H1 (cell line): ENCODE measurements around the gene RNF26. TPM values are rescaled to one million over a fixed set of nuclear protein-coding genes. Genes with fewer than 3 reads are reported as not detected.
A peak's percentile ranks its signal among the peaks of the same experiment; 100 is the strongest.

Experiments
- CTCF ChIA-PET: fragments of 300-600 bp; sonication (Branson Sonifier 250); formaldehyde crosslinking; loops from one replicate; lab custom pipeline; 2021; ENCODE audit not compliant: partially characterized antibody; lab: Charles Lee
- POLR2A ChIA-PET: fragments of 300-600 bp; sonication (Branson Sonifier 250); formaldehyde crosslinking; loops from one replicate; lab custom pipeline; 2021; ENCODE audit warnings: inconsistent platforms; ENCODE audit not compliant: partially characterized antibody; lab: Charles Lee
- DNase-seq, 2 experiments: peaks; one replicate each; pipeline versions ENCODE4 v3.0.0 to v3.0.0-alpha.2; 2010 to 2022; ENCODE audit warnings: low spot score in 2 of 2, low read depth in 1 of 2, mixed read lengths in 1 of 2
- FAIRE-seq: peaks from 2 replicates; lab custom pipeline; 2011; peaks lifted over from hg19 to GRCh38; lab: Jason Lieb, UNC
- H2AFZ ChIP-seq: 2 replicates; pipeline ENCODE4 v1.8.1; 2012; ENCODE audit warnings: low read length, inconsistent platforms
- H2AK5ac ChIP-seq: 2 replicates; pipeline ENCODE4 v1.6.1; 2013; ENCODE audit warnings: low read depth, low read length
- H2BK120ac ChIP-seq: replicated peaks from 2 replicates; pipeline ENCODE3; 2013; ENCODE audit warnings: low read depth, low read length, inconsistent platforms
- H2BK12ac ChIP-seq: 2 replicates; pipeline ENCODE4 v1.6.1; 2013; ENCODE audit warnings: low read depth, low read length
- H2BK15ac ChIP-seq: 2 replicates; pipeline ENCODE4 v1.6.1; 2013; ENCODE audit warnings: low read length
- H2BK20ac ChIP-seq: 2 replicates; pipeline ENCODE4 v1.6.1; 2013; ENCODE audit warnings: low read length
- H2BK5ac ChIP-seq: 2 replicates; pipeline ENCODE4 v1.6.1; 2013; ENCODE audit warnings: low read depth, low read length
- H3K14ac ChIP-seq: 2 replicates; pipeline ENCODE4 v1.6.1; 2013; ENCODE audit warnings: inconsistent platforms; ENCODE audit not compliant: insufficient read length
- H3K18ac ChIP-seq: 2 replicates; pipeline ENCODE4 v1.6.1; 2013; ENCODE audit warnings: low read length; ENCODE audit errors: extremely low read depth
- H3K23ac ChIP-seq: 2 replicates; pipeline ENCODE4 v1.6.1; 2013; ENCODE audit warnings: inconsistent platforms; ENCODE audit not compliant: insufficient read length
- H3K23me2 ChIP-seq: 2 replicates; pipeline ENCODE4 v1.6.1; 2013; ENCODE audit warnings: low read depth, low read length
- H3K27ac ChIP-seq: 2 replicates; pipeline ENCODE4 v1.6.1; 2011; ENCODE audit warnings: low read depth, low read length, inconsistent platforms
- H3K27me3 ChIP-seq, 4 experiments: replicated peaks in 1 of 4; 1 replicate in 1 of 4; 2 replicates in 3 of 4; pipeline versions ENCODE4 v1.6.1 to v1.8.1; 2011 to 2013; ENCODE audit warnings: low read length in 3 of 4, mild to moderate bottlenecking in 3 of 4, inconsistent platforms in 2 of 4, mixed read lengths in 2 of 4, moderate library complexity in 1 of 4; ENCODE audit not compliant: control insufficient read depth in 3 of 4, insufficient read depth in 3 of 4; ENCODE audit errors: extremely low read depth in 1 of 4
- H3K36me3 ChIP-seq, 4 experiments: 2 replicates each; pipeline versions ENCODE4 v1.6.1 to v1.8.1; 2011 to 2013; ENCODE audit warnings: mild to moderate bottlenecking in 4 of 4, low read length in 3 of 4, moderate library complexity in 2 of 4, control low read depth in 1 of 4, inconsistent platforms in 1 of 4; ENCODE audit not compliant: insufficient read depth in 4 of 4, control insufficient read depth in 2 of 4
- H3K4ac ChIP-seq: replicated peaks from 2 replicates; pipeline ENCODE3; 2013; ENCODE audit warnings: low read length, low read depth, mixed read lengths, inconsistent platforms; ENCODE audit not compliant: insufficient read length
- H3K4me1 ChIP-seq, 4 experiments: replicated peaks in 1 of 4; 1 replicate in 1 of 4; 2 replicates in 3 of 4; pipeline versions ENCODE4 v1.6.1 to v1.8.1; 2011 to 2013; ENCODE audit warnings: low read length in 3 of 4, inconsistent platforms in 2 of 4, mixed read lengths in 1 of 4; ENCODE audit not compliant: insufficient read depth in 4 of 4, control insufficient read depth in 3 of 4
- H3K4me2 ChIP-seq, 2 experiments: 2 replicates each; pipeline versions ENCODE4 v1.6.1 to v1.8.1; 2011 to 2013; ENCODE audit warnings: low read depth in 2 of 2, low read length in 2 of 2, control low read depth in 1 of 2, inconsistent platforms in 1 of 2, mild to moderate bottlenecking in 1 of 2; ENCODE audit not compliant: insufficient read depth in 1 of 2
- H3K4me3 ChIP-seq, 4 experiments: fragments of 200-600, 300-600 bp in 1 of 4; sonication (generic), shearing (Covaris generic), sonication (Bioruptor Twin) in 1 of 4; 2 replicates each; pipeline versions ENCODE4 v1.5.1 to v1.8.1; 2011 to 2016; ENCODE audit warnings: low read length in 4 of 4, low read depth in 3 of 4, control low read depth in 2 of 4, inconsistent platforms in 2 of 4, mild to moderate bottlenecking in 2 of 4, mixed read lengths in 1 of 4, moderate library complexity in 1 of 4; ENCODE audit not compliant: insufficient read depth in 2 of 4; ENCODE audit errors: extremely low read depth in 1 of 4
- H3K56ac ChIP-seq: replicated peaks from 2 replicates; pipeline ENCODE3; 2013; ENCODE audit warnings: low read depth, mild to moderate bottlenecking, mixed read lengths, low read length, inconsistent platforms; ENCODE audit not compliant: insufficient read length
- H3K79me1 ChIP-seq: 2 replicates; pipeline ENCODE4 v1.6.1; 2013; ENCODE audit warnings: low read depth, low read length, control low read depth
- H3K79me2 ChIP-seq, 2 experiments: 2 replicates each; pipeline versions ENCODE4 v1.6.1 to v1.8.1; 2012 to 2013; ENCODE audit warnings: low read length in 2 of 2, mild to moderate bottlenecking in 2 of 2, inconsistent platforms in 1 of 2; ENCODE audit not compliant: insufficient read depth in 2 of 2, control insufficient read depth in 1 of 2
- H3K9ac ChIP-seq, 4 experiments: replicated peaks in 1 of 4; 1 replicate in 1 of 4; 2 replicates in 3 of 4; pipeline versions ENCODE4 v1.6.1 to v1.8.1; 2011 to 2013; ENCODE audit warnings: low read depth in 3 of 4, low read length in 3 of 4, control low read depth in 2 of 4, mild to moderate bottlenecking in 2 of 4, moderate library complexity in 2 of 4, inconsistent platforms in 1 of 4; ENCODE audit errors: extremely low read depth in 1 of 4
- H3K9me3 ChIP-seq, 2 experiments: 2 replicates each; pipeline versions ENCODE4 v1.6.1 to v1.8.1; 2012 to 2013; ENCODE audit warnings: mild to moderate bottlenecking in 2 of 2, moderate library complexity in 2 of 2, control low read depth in 1 of 2, inconsistent platforms in 1 of 2, low read depth in 1 of 2, low read length in 1 of 2, mixed read lengths in 1 of 2; ENCODE audit not compliant: insufficient read depth in 2 of 2
- H4K20me1 ChIP-seq, 2 experiments: replicated peaks in 1 of 2; 2 replicates each; pipeline versions ENCODE3 to v1.8.1; 2011 to 2013; ENCODE audit warnings: inconsistent platforms in 2 of 2, low read length in 2 of 2, mild to moderate bottlenecking in 1 of 2; ENCODE audit not compliant: insufficient read depth in 2 of 2, control insufficient read depth in 1 of 2
- H4K5ac ChIP-seq: 2 replicates; pipeline ENCODE4 v1.6.1; 2013; ENCODE audit warnings: low read length, low read depth, mixed read lengths, inconsistent platforms; ENCODE audit not compliant: insufficient read length
- H4K8ac ChIP-seq: 2 replicates; pipeline ENCODE4 v1.8.0; 2013; ENCODE audit warnings: mild to moderate bottlenecking, moderate library complexity, low read length, inconsistent platforms; ENCODE audit not compliant: insufficient read depth; ENCODE audit errors: extremely low read depth
- H4K91ac ChIP-seq: replicated peaks from 2 replicates; pipeline ENCODE3; 2013; ENCODE audit warnings: low read length, mixed read lengths, inconsistent platforms; ENCODE audit not compliant: insufficient read length
- BACH1 ChIP-seq: IDR thresholded peaks from 2 replicates; pipeline ENCODE4 v1.6.1; 2012; ENCODE audit warnings: low read length, improper control_type of control experiment
- CHD1 ChIP-seq: IDR thresholded peaks from 2 replicates; pipeline ENCODE4 v1.6.1; 2012; ENCODE audit warnings: low read depth, low read length, improper control_type of control experiment
- CREB1 ChIP-seq: IDR thresholded peaks from 2 replicates; pipeline ENCODE4 v1.6.1; 2012; ENCODE audit warnings: inconsistent platforms
- CTCF ChIP-seq, 3 experiments: IDR thresholded peaks; 1 replicate in 2 of 3; 2 replicates in 1 of 3; pipeline versions ENCODE4 v1.5.1 to v1.6.1; 2011; ENCODE audit warnings: low read length in 3 of 3, mild to moderate bottlenecking in 3 of 3, inconsistent platforms in 2 of 3, low read depth in 1 of 3, moderate library complexity in 1 of 3; ENCODE audit not compliant: insufficient read depth in 1 of 3; ENCODE audit errors: control extremely low read depth in 1 of 3
- KDM5A ChIP-seq: fragments of 200-600 bp; IDR thresholded peaks from 2 replicates; pipeline ENCODE4 v1.7.1; 2012; ENCODE audit warnings: mild to moderate bottlenecking, low read length, inconsistent platforms, mixed read lengths
- POLR2AphosphoS5 ChIP-seq: IDR thresholded peaks from 2 replicates; pipeline ENCODE4 v1.6.1; 2011; ENCODE audit warnings: low read depth, low read length
- WGBS, 2 experiments: shearing (Covaris generic) in 1 of 2; methylation state at CpG; one replicate each; pipeline versions ENCODE4 v1.1.6 to v1.1.7; 2013 to 2015; ENCODE audit warnings: low lambda C conversion rate in 2 of 2, mixed read lengths in 2 of 2, inconsistent platforms in 1 of 2, low coverage in 1 of 2, missing lambda C conversion rate in 1 of 2; ENCODE audit not compliant: insufficient replicate concordance in 2 of 2, insufficient coverage in 1 of 2, insufficient read length in 1 of 2; ENCODE audit errors: extremely low coverage in 1 of 2, missing lambda C conversion rate in 1 of 2; 5-methylcytosine and 5-hydroxymethylcytosine counted together
- long read RNA-seq, 2 experiments: library from RNA in 1 of 2; library from capped mRNA in 1 of 2; stranded (forward); transcript quantifications; one replicate each; pipeline ENCODE4 v2.0.0, GENCODE V29; 2021; ENCODE audit warnings: inconsistent platforms in 1 of 2
- polyA minus RNA-seq, 3 experiments: library from RNA; depleted of rRNA, polyadenylated mRNA; stranded (reverse); fragments of >200 nt; gene quantifications; 1 replicate in 2 of 3; 2 replicates in 1 of 3; pipeline ENCODE4 v1.2.3, GENCODE V29; 2011
- polyA plus RNA-seq, 7 experiments: library from polyadenylated mRNA; depleted of rRNA in 3 of 7; stranded (reverse) in 5 of 7; unstranded in 2 of 7; fragments of >200 nt in 5 of 7; fragments of 200-250 nt in 2 of 7; gene quantifications; 1 replicate in 5 of 7; 2 replicates in 1 of 7; 4 replicates in 1 of 7; pipeline versions ENCODE4 v1.2.1 to v1.2.3, GENCODE V29; 2011 to 2013; ENCODE audit warnings: missing spikeins in 2 of 7, mixed read lengths in 2 of 7
- total RNA-seq: library from RNA; stranded (reverse); fragmentation: NEBNext Ultra II Directional; extraction: Animal tissue kit (Norgen Biotek cat#: 25700); gene quantifications from 2 replicates; pipeline ENCODE4 v1.2.1, GENCODE V29; 2021

RNF26 gene
- total RNA-seq (82.7 and 86.6 TPM in 2 replicates), polyA plus RNA-seq (2011; rRNA removed) (84.0 and 126 TPM in 2 replicates), polyA minus RNA-seq (2011; rRNA and poly(A)+ RNA removed) (91.8 and 114 TPM in 2 replicates)
- 70.2 TPM for polyA plus RNA-seq (2011; cell fraction: cytosol; rRNA removed)
- polyA plus RNA-seq (2011; cell fraction: nucleus; rRNA removed): 78.5 TPM
- 62.6 to 82.3 TPM (median 76.8 TPM) in 4 replicates for polyA plus RNA-seq (2012, experiment 1 of 2)
- polyA plus RNA-seq (2012, experiment 2 of 2): 108 TPM
- polyA plus RNA-seq (2013, experiment 1 of 2): 78.7 TPM
- 85.7 TPM for polyA plus RNA-seq (2013, experiment 2 of 2)
- polyA minus RNA-seq (2011; cell fraction: cytosol; rRNA and poly(A)+ RNA removed): 73.1 TPM
- 59.0 TPM for polyA minus RNA-seq (2011; cell fraction: nucleus; rRNA and poly(A)+ RNA removed)
- long read RNA-seq, experiment 1, transcript RNF26-201 (1 exons, 2,787 nt): major isoform, 97 of 97 reads
- long read RNA-seq, experiment 1, partial matches to known transcripts: 0 of 97 reads
- long read RNA-seq, experiment 1, other reads (novel, unspliced or antisense): 0 of 97 reads
- long read RNA-seq, experiment 2, transcript RNF26-201 (1 exons, 2,787 nt): major isoform, 16 of 16 reads
- long read RNA-seq, experiment 2, partial matches to known transcripts: 0 of 16 reads
- long read RNA-seq, experiment 2, other reads (novel, unspliced or antisense): 0 of 16 reads

GRCh38 chr11:119334174-119334930, at the start of gene RNF26:
RNF26 (plus strand) TSS chr11:119334527; CDS start chr11:119335123, 596 bp downstream.
- ChIA-PET CTCF (interaction anchor here (0.6 to 20.0 kb wide), 7 partner anchors 14 to 1572 kb away, joined by 3 to 415 read pairs (median 4); partner anchors contain the start of gene MCAM), POLR2A (interaction anchor here (0.7 to 3.9 kb wide), 8 partner anchors 12 to 240 kb away, joined by 3 to 29 read pairs (median 4); partner anchors contain the start of genes C2CD2L and MCAM)
- Histone ChIP-seq H2AFZ (no peak within 1 kb of the TSS), H2BK12ac (peak within 1 kb of the TSS; percentile 96), H3K9ac (peak within 1 kb of the TSS; percentile 68 to 97 (median 94)), H3K23me2 (peaks cover 5% of the 10 kb centered on the region; the same call in 1 of the 2 replicates), H3K4me3 (peak within 1 kb of the TSS; percentile 92 to 96 (median 96)), H3K14ac (no peak within 1 kb of the TSS), H3K27me3 (peaks cover 3 to 8% (median 6%) of the 10 kb centered on the region in 4 experiments; a peak in 6 of 7 replicates), H3K4me2 (peak within 1 kb of the TSS; percentile 96 to 98), H3K27ac (peak within 1 kb of the TSS; percentile 89), H2BK120ac (peak within 1 kb of the TSS; percentile 38), H3K23ac (no peak within 1 kb of the TSS), H3K4ac (peak within 1 kb of the TSS; percentile 35), H2BK5ac (peak within 1 kb of the TSS; percentile 89), H3K56ac (peak within 1 kb of the TSS; percentile 62), H3K18ac (no peak within 1 kb of the TSS), H4K8ac (peak within 1 kb of the TSS; percentile 97), H3K4me1 (peaks cover 4 to 24% (median 18%) of the 10 kb centered on the region in 4 experiments), H2AK5ac (peak within 1 kb of the TSS; percentile 79; the same call in 1 of the 2 replicates), H3K79me2 (peaks cover 5 to 26% of the 10 kb centered on the region in 2 experiments; a peak in 3 of 4 replicates), H4K91ac (peak within 1 kb of the TSS; percentile 80), H4K20me1 (peaks cover 3 to 11% of the 10 kb centered on the region in 2 experiments), H2BK20ac (no peak within 1 kb of the TSS), H3K36me3 (peaks cover 0 to 6% (median 2%) of the 10 kb centered on the region in 4 experiments; a peak in 1 of 8 replicates), H3K9me3 (no peaks in the 10 kb centered on the region), H4K5ac (peak within 1 kb of the TSS; percentile 45), H2BK15ac (peak within 1 kb of the TSS; percentile 97; the same call in 1 of the 2 replicates), H3K79me1 (peaks cover 12% of the 10 kb centered on the region)
- DNase-seq (peak; percentile 95 to 98), FAIRE-seq (peak; percentile 100)
- 1% methylated on average over 25 of the region's 54 CpGs; no CpG with 5 or more reads in 1 of the 2 experiments for WGBS, 2 experiments
- TF ChIP-seq BACH1 (no peak), POLR2AphosphoS5 (peak; percentile 76), CHD1 (no peak), CREB1 (peak; percentile 90), KDM5A (peak; percentile 99), CTCF (IDR thresholded peaks at IDR 0.05; ENCODE audit: control extremely low read depth in 1 of 3, insufficient read depth in 1 of 3, low read depth in 1 of 3, low read length in 3 of 3) (no peak)
